Heart left ventricle (tissue), 16 donors: ENCODE data around the gene CENATAC. TPM values are rescaled to one million over a fixed set of nuclear protein-coding genes. Genes with fewer than 3 reads are reported as not detected.

Experiments
- ATAC-seq, 4 donors: fragments of 200-7000 bp; cut with Tn5 transposase; one replicate each; pipeline ENCODE4 v1.9.1; 2020 to 2022; ENCODE audit warnings: moderate library complexity in 4 of 4, mild to moderate bottlenecking in 3 of 4, moderate number of reproducible peaks in 1 of 4
- DNase-seq, 5 donors: peaks; one replicate each; pipeline ENCODE4 v3.0.0-alpha.2; 2020
- H3K27ac ChIP-seq, 12 donors: fragments of 200-600 bp; sonication (generic) in 4 of 12; one replicate each; pipeline versions ENCODE4 v1.5.0 to v1.8.0; 2016 to 2022; ENCODE audit warnings: mild to moderate bottlenecking in 2 of 12
- H3K27me3 ChIP-seq, 9 donors: fragments of 200-600 bp; sonication (generic) in 2 of 9; one replicate each; pipeline versions ENCODE4 v1.5.1 to v1.8.0; 2016 to 2022; ENCODE audit warnings: mild to moderate bottlenecking in 3 of 9
- H3K36me3 ChIP-seq, 9 donors: fragments of 200-600 bp; sonication (generic) in 2 of 9; one replicate each; pipeline versions ENCODE4 v1.5.0 to v1.8.0; 2018 to 2022; ENCODE audit warnings: mild to moderate bottlenecking in 2 of 9
- H3K4me1 ChIP-seq, 12 donors: fragments of 200-600 bp; sonication (generic) in 4 of 12; one replicate each; pipeline versions ENCODE4 v1.5.0 to v1.8.0; 2016 to 2022; ENCODE audit warnings: mild to moderate bottlenecking in 3 of 12
- H3K4me3 ChIP-seq, 12 donors: fragments of 200-600 bp; sonication (generic) in 4 of 12; one replicate each; pipeline versions ENCODE4 v1.5.0 to v1.8.0; 2017 to 2022; ENCODE audit warnings: mild to moderate bottlenecking in 9 of 12, moderate library complexity in 4 of 12
- H3K9me3 ChIP-seq, 12 donors: fragments of 200-600 bp; sonication (generic) in 4 of 12; one replicate each; pipeline versions ENCODE4 v1.5.0 to v1.8.0; 2016 to 2022; ENCODE audit warnings: mild to moderate bottlenecking in 1 of 12
- POLR2A ChIP-seq, 2 donors: fragments of 450-650 bp; IDR thresholded peaks; one replicate each; pipeline ENCODE4 v1.6.1; 2017; ENCODE audit warnings: antibody characterized with exemption in 2 of 2, mild to moderate bottlenecking in 2 of 2, moderate library complexity in 2 of 2
- WGBS, 4 donors: extraction: QIAGEN DNeasy Blood & Tissue Kit in 2 of 4; methylation state at CpG; one replicate each; pipeline versions ENCODE4 v1.1.5 to v1.1.7; 2013 to 2018; 5-methylcytosine and 5-hydroxymethylcytosine counted together
- intact Hi-C, 10 donors: fragments of 100-400 bp; cut with DNase I; formaldehyde crosslinking; loops; one replicate each; pipeline versions ENCODE4 v1.11.1 to v1.14.2; 2022
- polyA plus RNA-seq, 2 donors: library from polyadenylated mRNA; stranded (reverse); fragments of 200-250 nt; gene quantifications; one replicate each; pipeline ENCODE4 v1.2.3, GENCODE V29; 2013
- total RNA-seq, 9 donors: library from RNA; depleted of rRNA in 2 of 9; stranded (reverse); fragments of >200 nt in 2 of 9; fragmentation: NEBNext Ultra II Directional in 3 of 9; extraction: Animal tissue kit (Norgen Biotek cat#: 25700) in 3 of 9; gene quantifications; one replicate each; pipeline versions ENCODE4 v1.1.0 to v1.2.4, GENCODE V29; 2016 to 2023
- TF ChIP-seq, protein P1 (sequence below), 12 donors: fragments of 200-600 bp; sonication (generic) in 4 of 12; IDR thresholded peaks; one replicate each; pipeline versions ENCODE4 v1.5.0 to v1.8.0; 2018 to 2022; ENCODE audit warnings: antibody characterized with exemption in 12 of 12, mild to moderate bottlenecking in 5 of 12
- donor health status: ischemic (EF 13 %, LVEDD 7.1; RV severe dilation, severe dysfunction).
- donor health status: healthy with polysubstance abuse.
- donor health status: DM: no; HTN: yes; CAD: no.
- donor health status: DM: no; HTN: no; CAD: no.
- donor health status: ischemic (EF 25% LVEDD 6.9; RV normal size, moderate dysfunction).
- donor health status: ischemic (EF 25% LVEDD 5.7; RV mildly dilated, moderate dysfunction).
- donor health status: healthy.
- donor health status: DM: yes; HTN: yes; CAD: no.
- donor health status: ischemic (EF 35%, LVEDD 5.7; RV mildly dilated, moderate dysfunction).
- donor health status: nonischemic (EF 11% LVEDD 7.7; RV severe dilation, severe dysfunction).
- donor health status: DM: yes; HTN: yes; CAD: no.
- donor health status: PGD.
- donor health status: ischemic (EF 29% LVEDD 5.4; RV normal size, mild dysfunction).
- donor health status: nonischemic (EF 23%, LVEDD 6.1; RV moderate dilation, normal function).

The CENATAC gene
- total and polyA plus RNA-seq, 11 donors, result 7.9 to 27.3 (median 11.7) TPM

DNA sequence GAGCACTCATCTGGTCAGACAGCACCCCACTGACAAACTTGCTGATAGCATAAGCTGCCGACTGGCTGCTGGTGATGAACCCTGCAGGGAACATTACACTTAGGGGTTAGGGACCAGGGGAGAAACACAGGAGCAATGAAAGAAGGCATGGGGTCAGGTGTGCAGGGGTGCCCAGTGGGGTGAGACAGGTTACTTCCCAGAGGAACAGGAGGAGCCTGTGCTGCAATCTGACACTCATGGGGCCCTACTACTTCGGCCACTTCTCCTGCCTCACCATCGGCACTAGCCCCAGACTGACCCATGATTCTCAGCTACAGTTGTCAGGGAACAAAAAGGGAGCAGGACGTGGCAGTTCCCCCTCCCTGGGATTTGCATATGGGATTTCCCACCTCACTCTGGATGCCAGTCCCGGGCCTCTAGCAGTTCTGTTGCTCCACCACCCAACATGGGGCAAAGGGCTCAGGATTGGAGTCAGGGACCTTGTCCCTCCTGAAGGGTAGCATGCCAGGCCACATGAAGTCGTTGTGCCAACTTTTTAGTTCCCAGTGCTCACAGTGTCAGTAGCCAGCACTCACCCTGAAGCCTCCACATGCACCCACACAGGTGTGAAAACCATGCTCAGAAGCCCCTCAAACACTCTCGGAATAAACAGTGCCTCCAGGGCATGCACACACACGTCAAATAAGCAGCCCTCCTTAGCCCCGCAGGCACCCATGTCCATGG lies 30.6 kb downstream of the CENATAC start:
- peaks cover 5 to 41% (median 21%) of the 10 kb centered on the region in 12 donors for H3K4me1 ChIP-seq
- DNase-seq, result no peak
- no peaks in the 10 kb centered on the region for H3K9me3 ChIP-seq
- no peak overlapping the region for H3K4me3 ChIP-seq
- 83 to 87% (median 84%) methylated on average over 7 to 9 of the region's 9 CpGs for WGBS, 4 donors
- no peaks in the 10 kb centered on the region for H3K27me3 ChIP-seq
- peaks cover 0 to 31% (median 22%) of the 10 kb centered on the region in 9 donors for H3K36me3 ChIP-seq
- TF ChIP-seq, protein P1, sequence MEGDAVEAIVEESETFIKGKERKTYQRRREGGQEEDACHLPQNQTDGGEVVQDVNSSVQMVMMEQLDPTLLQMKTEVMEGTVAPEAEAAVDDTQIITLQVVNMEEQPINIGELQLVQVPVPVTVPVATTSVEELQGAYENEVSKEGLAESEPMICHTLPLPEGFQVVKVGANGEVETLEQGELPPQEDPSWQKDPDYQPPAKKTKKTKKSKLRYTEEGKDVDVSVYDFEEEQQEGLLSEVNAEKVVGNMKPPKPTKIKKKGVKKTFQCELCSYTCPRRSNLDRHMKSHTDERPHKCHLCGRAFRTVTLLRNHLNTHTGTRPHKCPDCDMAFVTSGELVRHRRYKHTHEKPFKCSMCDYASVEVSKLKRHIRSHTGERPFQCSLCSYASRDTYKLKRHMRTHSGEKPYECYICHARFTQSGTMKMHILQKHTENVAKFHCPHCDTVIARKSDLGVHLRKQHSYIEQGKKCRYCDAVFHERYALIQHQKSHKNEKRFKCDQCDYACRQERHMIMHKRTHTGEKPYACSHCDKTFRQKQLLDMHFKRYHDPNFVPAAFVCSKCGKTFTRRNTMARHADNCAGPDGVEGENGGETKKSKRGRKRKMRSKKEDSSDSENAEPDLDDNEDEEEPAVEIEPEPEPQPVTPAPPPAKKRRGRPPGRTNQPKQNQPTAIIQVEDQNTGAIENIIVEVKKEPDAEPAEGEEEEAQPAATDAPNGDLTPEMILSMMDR (IDR thresholded peaks at IDR 0.05), result no peak
- TF ChIP-seq POLR2A (IDR thresholded peaks at IDR 0.05), result no peak
- H3K27ac ChIP-seq, result peak overlapping the region in 2 of 12 donors; percentile 81 to 84
- ATAC-seq, result no peak
- intact Hi-C loops, result no loop called here

DNA sequence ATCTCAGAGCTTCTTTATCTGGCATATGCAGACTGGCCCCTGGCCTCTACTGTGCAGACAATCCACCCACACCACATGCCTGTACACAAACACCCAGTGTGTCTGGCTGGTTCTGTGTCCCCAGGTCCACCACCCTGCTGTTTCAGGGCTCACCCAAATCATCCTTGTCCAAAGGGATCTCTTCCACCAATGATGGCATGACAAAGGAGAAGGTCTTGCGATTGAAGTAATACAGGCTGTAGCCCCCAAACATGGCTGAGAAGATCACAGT lies 31.1 kb downstream of the CENATAC start:
- intact Hi-C loops, result no loop called here
- H3K9me3 ChIP-seq, result no peaks in the 10 kb centered on the region
- TF ChIP-seq POLR2A (IDR thresholded peaks at IDR 0.05), result no peak
- TF ChIP-seq, protein P1 (IDR thresholded peaks at IDR 0.05), result no peak
- peak overlapping the region in 2 of 12 donors; percentile 1 to 85 for H3K4me3 ChIP-seq
- no peaks in the 10 kb centered on the region for H3K27me3 ChIP-seq
- WGBS, 4 donors, result 90 to 100% (median 95%) methylated on average over 1 of the region's 1 CpG
- peaks cover 5 to 38% (median 21%) of the 10 kb centered on the region in 12 donors for H3K4me1 ChIP-seq
- ATAC-seq (no peak), DNase-seq (no peak)
- peaks cover 0 to 26% (median 19%) of the 10 kb centered on the region in 9 donors for H3K36me3 ChIP-seq
- H3K27ac ChIP-seq, result peak overlapping the region in 2 of 12 donors; percentile 81 to 84

DNA sequence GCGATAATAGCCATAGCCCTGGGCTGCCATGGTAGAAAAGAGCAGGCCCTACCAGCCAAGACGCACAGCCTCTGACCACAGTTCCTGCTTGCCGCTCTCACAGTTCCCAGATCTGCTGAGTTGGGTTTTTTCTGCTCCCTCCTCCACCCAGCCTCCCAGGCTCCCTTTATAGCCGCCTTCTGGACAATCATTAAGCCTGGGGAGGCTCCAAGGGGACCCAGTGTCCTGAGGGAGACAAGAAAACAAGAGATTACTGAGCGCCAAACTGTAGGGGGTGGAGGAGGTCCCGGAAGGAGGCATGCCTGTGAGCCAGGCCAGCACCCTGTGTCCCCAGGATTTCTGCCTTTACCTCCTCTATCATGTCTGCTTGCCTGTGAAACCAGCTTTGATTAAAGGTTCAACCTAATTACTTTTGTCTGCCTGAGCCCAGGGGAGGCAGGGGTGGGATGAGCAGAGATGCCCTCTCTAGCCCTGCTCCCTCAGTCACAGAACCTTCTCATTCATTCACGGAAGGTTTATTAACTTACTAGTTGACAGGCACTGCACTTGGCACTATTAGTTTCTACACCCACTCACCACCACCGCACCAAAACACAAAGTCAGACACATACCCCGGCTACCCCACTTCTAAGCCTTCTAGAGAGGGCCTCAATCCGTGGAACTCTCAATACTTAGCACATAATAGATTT lies 31.5 kb downstream of the CENATAC start:
- peak overlapping the region in 9 of 12 donors; percentile 6 to 85 (median 72) for H3K27ac ChIP-seq
- intact Hi-C loops, result loop anchor here in 3 of 10 donors (2.0 to 5.0 kb wide), 3 partner anchors 27 to 122 kb away; partner anchors contain the start of genes CENATAC (in 1 of the 3) and HYOU1 (in 1 of the 3)
- TF ChIP-seq, protein P1 (IDR thresholded peaks at IDR 0.05), result no peak
- no peak for TF ChIP-seq POLR2A (IDR thresholded peaks at IDR 0.05)
- H3K4me3 ChIP-seq, result peak overlapping the region in 10 of 12 donors; percentile 67 to 95 (median 82)
- DNase-seq (peak in 2 of 5 donors; percentile 36 to 38), ATAC-seq (no peak)
- H3K9me3 ChIP-seq, result no peaks in the 10 kb centered on the region
- H3K27me3 ChIP-seq, result no peaks in the 10 kb centered on the region
- H3K36me3 ChIP-seq, result peaks cover 0 to 21% (median 19%) of the 10 kb centered on the region in 9 donors
- 68 to 81% (median 74%) methylated on average over 10 of the region's 10 CpGs for WGBS, 4 donors
- peaks cover 5 to 33% (median 18%) of the 10 kb centered on the region in 12 donors for H3K4me1 ChIP-seq

DNA sequence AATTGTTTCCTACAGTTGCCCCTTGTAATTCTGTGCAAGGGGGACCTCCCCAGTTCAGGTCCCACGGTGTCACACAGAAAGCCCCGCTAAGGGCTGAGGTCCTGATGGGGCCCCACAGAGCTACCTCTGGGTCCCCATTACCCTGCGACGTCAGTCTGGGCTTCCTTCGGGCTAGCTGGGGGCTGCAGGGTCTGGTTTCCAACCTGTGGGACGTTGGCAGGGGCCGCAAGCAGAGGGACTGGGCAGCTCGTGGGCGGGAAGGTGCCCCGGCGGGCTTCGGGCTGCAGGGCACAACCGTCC lies 32.0 kb downstream of the CENATAC start:
- DNase-seq (no peak), ATAC-seq (peak in 1 of 4 donors; percentile 2)
- intact Hi-C loops, result loop anchor here in 3 of 10 donors (2.0 to 5.0 kb wide), 3 partner anchors 27 to 123 kb away; partner anchors contain the start of genes CENATAC (in 1 of the 3) and HYOU1 (in 1 of the 3)
- peak overlapping the region; percentile 64 to 95 (median 82) for H3K4me3 ChIP-seq
- no peak for TF ChIP-seq POLR2A (IDR thresholded peaks at IDR 0.05)
- TF ChIP-seq, protein P1 (IDR thresholded peaks at IDR 0.05), result no peak
- H3K9me3 ChIP-seq, result no peaks in the 10 kb centered on the region
- peak overlapping the region; percentile 6 to 85 (median 67) for H3K27ac ChIP-seq
- 3 to 12% (median 9%) methylated on average over 5 to 13 of the region's 13 CpGs for WGBS, 4 donors
- peaks cover 2 to 28% (median 14%) of the 10 kb centered on the region in 12 donors for H3K4me1 ChIP-seq
- no peaks in the 10 kb centered on the region for H3K27me3 ChIP-seq
- H3K36me3 ChIP-seq, result peaks cover 0 to 16% (median 14%) of the 10 kb centered on the region in 9 donors
